Upper lobe of left lung (tissue), 4 donors: ENCODE results near the gene PON1.

Experiments
- CTCF ChIP-seq, 6 experiments: fragments of 450-650 bp in 4 of 6; fragments of 200-600 bp in 2 of 6; sonication (generic) in 2 of 6; IDR thresholded peaks; one replicate each; pipeline ENCODE4 v1.5.1; 2016 to 2019; ENCODE audit warnings: antibody characterized with exemption in 6 of 6
- EP300 ChIP-seq, 4 donors: sonication (generic); formaldehyde crosslinking; IDR thresholded peaks; one replicate each; pipeline ENCODE4 v1.5.1; 2017; ENCODE audit warnings: antibody characterized with exemption in 4 of 4, control low read depth in 2 of 4

- TF ChIP-seq CTCF (IDR thresholded peaks at IDR 0.05) (no peak), EP300 (IDR thresholded peaks at IDR 0.05) (no peak)
These were observed 7.7 kb downstream of the PON1 start for GRCh38 chr7:95316588-95316987.
